HS-5 (cell line): ENCODE measurements around the gene HCN4.
A peak's percentile ranks its signal among the peaks of the same experiment; 100 is the strongest.

Source experiments
- DNase-seq: peaks from one replicate; pipeline ENCODE4 v3.0.0-alpha.2; 2012; ENCODE audit warnings: low read depth

HCN4 gene

DNA sequence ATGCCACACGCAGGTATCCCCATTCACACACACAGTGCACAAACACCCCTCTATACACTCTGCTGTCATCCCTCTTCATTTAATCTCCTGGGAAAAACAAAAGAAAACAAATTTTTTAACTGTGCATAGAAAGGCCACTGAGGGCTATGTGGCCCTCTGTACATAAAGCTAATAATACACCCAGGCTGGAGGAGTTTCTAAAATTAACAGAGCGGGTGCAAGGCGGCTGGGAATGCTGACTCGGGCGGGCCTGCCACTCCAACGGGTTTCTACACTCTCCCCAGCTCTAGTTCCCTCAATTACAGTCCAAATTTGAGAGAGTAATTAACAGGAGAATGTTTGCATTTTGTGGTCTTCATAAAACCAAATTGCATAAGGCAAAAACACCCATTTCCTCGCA, 23.1 kb downstream of the HCN4 start:
- DNase-seq = no peak

- DNase-seq = peak; percentile 10
Measured at GRCh38 chr15:73344056-73344455, 24.7 kb downstream of the HCN4 start.

- no peak for DNase-seq
Measured at GRCh38 chr15:73341886-73342600, 26.7 kb downstream of the HCN4 start.

DNA sequence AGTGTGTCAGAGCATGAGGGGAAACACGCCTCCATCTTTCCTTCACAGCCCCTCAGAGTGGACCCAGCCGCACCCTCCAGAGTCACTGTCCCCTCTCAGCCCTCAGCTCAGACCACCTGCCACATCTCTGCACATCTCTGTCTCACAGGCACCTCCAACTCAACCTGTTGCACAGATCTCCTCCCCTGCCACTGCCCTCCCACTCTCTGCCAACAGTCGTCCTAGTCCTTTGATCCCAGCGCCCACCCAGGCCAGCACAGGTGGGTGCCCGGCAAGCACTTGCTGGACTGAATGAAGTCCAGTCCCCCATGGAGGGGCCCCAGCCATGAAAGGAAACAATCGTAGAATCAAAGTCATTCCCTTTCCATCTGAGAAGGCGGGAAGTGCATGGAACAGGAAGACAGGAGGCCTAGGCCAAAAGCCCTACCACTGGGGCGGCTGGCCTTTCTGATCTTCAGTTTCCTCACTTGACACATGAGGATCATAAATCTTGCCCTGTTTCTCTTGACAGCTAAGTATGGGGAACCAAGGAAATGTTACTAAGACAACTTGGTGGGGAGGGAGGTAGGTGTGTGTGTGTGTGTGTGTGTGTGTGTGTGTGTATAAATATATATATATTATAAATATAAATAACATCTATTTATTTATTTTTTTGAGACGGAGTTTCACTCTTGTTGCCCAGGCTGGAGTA, 28.1 kb downstream of the HCN4 start:
- DNase-seq = no peak

- no peak for DNase-seq
Measured at GRCh38 chr15:73338606-73339374, 30.0 kb downstream of the HCN4 start.

DNA sequence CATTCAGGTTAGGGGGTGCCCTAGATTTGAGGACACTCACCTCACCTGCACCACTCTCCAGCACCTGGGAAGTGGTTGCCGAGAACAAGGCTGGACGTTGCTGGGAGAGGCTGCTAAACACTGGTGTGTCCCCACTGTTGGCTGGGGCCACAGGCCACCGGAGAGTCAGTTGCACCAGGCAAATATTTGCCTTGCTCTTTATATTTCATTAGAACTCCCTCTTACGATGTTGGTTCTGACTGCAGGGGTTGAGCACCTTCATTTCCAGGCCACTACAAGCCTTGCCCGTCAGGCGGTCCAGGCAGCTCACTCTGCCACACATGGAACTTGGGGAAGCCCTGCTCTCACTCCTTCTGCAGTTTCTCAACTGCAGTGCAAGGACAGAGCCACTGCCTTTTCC, 30.7 kb downstream of the HCN4 start:
- DNase-seq = no peak

DNA sequence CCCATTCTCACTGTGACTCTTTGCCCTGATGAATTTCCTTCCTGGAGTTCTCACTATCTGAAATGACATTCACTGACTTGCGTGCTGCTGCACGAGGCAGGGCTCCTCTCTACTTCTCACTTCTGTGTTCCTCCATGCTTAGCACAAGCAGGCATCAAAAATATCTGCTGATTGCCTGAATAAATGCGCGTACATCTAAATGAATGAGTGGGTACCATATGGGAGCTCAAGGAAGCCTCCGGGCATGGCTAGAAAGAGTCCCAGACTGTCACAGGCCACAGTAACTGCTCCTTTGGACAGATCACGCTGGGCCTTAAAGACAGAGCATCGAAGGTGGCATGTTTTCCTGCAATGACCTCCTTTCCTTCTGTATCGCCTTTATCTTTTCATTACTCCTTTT, 31.6 kb downstream of the HCN4 start:
- no peak for DNase-seq

GRCh38 chr15:73336756-73337155, 32.0 kb downstream of the HCN4 start:
- no peak for DNase-seq

GRCh38 chr15:73335471-73335870, 33.3 kb downstream of the HCN4 start:
- no peak for DNase-seq

DNA sequence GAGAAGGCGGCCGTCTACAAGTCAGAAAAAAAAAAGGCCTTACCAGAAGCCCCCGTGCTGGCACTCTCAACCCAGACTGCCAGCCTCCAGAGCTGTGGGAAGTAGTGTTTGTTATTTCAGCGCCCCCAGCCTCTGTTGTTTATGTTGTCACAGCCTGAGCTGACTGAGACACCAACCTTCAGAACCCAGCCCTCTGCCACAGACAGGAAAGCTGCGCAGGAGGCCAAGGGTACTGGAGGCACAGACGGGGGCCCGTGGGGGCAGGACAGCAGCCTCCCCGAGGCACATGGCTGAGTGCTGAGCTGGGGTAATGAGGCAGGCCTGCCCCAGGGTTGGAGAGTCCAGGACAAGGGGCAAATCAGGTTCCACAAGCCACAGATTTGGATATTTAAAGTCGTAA, 33.7 kb downstream of the HCN4 start:
- no peak for DNase-seq

GRCh38 chr15:73334086-73334485, 34.7 kb downstream of the HCN4 start:
- no peak for DNase-seq

- no peak for DNase-seq
Measured at GRCh38 chr15:73333001-73333400, 35.8 kb downstream of the HCN4 start.

- DNase-seq = no peak
Measured at GRCh38 chr15:73331991-73332925, 36.5 kb downstream of the HCN4 start.

DNA sequence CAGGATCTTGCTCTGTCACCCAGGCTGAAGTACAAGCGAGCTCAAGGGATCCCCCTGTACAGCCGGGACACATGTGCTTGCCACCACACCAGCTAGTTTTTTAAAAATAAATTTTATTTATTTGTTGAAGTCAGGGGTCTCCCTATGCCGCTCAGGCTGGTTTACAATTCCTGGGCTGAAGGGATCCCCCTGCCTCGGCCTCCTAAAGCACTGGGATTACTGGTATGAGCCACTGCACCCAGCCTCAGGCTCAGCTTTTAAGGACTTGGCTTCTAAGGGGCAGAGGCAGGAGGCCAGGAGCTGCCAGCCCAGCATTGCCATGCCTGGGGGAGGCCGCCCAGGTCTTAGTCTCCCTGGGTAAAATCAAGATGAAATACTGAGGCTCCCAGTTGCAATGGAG, 37.3 kb downstream of the HCN4 start:
- no peak for DNase-seq

- no peak for DNase-seq
Measured at GRCh38 chr15:73330206-73331051, 38.3 kb downstream of the HCN4 start.

DNA sequence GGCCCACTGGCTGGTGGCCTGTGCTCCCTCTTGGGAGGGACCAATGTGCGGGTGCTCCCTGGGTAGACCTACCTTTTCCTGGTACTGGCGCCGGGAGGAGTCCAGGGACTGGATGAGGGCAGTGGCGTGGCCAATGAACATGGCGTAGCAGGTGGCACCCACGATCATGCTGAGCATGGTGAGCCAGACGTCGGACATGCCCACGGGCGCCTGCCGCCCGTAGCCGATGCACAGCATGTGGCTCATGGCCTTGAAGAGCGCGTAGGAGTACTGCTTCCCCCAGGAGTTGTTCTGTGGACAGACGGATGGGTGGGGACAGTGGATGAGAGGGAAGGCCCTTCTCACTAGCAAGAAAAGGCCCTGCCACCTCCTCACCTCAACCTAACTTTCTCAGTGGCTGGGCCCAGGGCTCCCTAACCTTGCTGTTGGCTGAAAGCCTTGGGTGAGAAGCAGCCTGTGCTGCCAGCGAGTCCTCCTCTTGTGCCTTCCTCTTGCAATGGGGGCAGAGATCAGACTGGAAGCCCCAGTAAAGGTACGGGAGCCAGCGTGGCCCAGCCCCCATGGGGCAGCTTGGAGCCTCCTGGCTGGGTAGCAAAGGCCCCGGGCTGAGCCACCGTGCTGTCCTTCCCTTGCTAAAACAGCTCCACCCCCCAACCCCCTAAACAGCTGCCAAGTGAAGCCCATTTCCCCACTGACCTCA, 39.1 kb downstream of the HCN4 start:
- no peak for DNase-seq

DNA sequence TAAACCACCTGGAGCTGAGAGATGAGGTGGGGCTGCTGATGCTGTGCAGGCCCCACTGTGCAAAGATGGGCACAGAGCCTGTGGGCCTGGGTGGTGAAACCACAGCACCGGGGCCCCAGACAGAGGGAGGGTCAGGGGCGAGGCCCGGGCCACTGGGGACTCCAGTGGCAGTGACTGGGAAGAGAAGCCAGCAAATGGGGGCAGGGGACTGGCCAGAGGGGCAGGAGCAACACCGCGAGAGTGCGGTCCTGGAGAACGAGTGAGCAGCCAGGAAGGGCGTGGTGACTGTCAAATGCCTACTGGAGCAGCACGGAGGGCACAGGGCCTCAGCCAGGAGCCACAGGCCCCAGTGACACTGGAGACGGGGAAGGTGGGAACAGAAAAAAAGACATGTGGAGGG, 39.8 kb downstream of the HCN4 start:
- DNase-seq = no peak

GRCh38 chr15:73328149-73328820, 40.5 kb downstream of the HCN4 start:
- no peak for DNase-seq

DNA sequence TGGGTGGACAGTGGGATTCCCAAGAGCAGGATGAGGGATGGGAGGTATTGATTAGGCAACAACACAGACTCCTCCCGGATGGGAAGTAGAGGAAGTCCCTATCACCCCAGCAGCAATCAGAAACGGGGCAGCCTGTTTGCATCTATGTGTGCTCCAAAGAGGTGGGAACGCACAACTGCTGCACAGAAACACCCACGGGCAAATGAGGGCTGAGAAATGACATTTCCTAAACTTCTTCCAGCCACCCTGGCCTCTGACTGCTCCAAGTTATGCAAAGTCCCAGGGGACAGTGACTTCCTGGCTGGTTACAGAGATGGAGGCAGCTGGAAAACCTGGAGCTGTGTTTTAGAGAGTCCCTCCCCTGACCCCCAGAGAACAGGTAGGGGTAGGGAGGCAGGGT, 42.6 kb downstream of the HCN4 start:
- DNase-seq = no peak
